OCI-LY1 (cell line): ENCODE measurements around the gene TFDP2.

ENCODE experiments used
- H2AFZ ChIP-seq: fragments of 200-600 bp; sonication (generic), shearing (Covaris generic); 2 replicates; pipeline ENCODE4 v1.6.0; 2014; ENCODE audit warnings: antibody characterized with exemption, mild to moderate bottlenecking, low read length
- H3F3A ChIP-seq: fragments of 200-600 bp; sonication (generic), shearing (Covaris generic); 2 replicates; pipeline ENCODE4 v1.6.0; 2014; ENCODE audit warnings: mild to moderate bottlenecking, antibody characterized with exemption, low read length, moderate library complexity; ENCODE audit not compliant: insufficient read depth
- H3K27ac ChIP-seq: fragments of 200-600 bp; sonication (generic); 2 replicates; pipeline ENCODE4 v1.5.1; 2014; ENCODE audit warnings: low read length, mixed run types, mild to moderate bottlenecking, low read depth; ENCODE audit not compliant: poor library complexity, severe bottlenecking
- H3K27me3 ChIP-seq: fragments of 200-600 bp; sonication (generic); 2 replicates; pipeline ENCODE4 v1.6.0; 2014; ENCODE audit warnings: antibody characterized with exemption, mild to moderate bottlenecking, low read length, moderate library complexity; ENCODE audit not compliant: insufficient read depth
- H3K36me3 ChIP-seq: fragments of 200-600 bp; sonication (generic); 2 replicates; pipeline ENCODE4 v1.6.1; 2014; ENCODE audit warnings: mild to moderate bottlenecking, antibody characterized with exemption, low read length, moderate library complexity, mixed read lengths; ENCODE audit not compliant: insufficient read depth
- H3K4me1 ChIP-seq: fragments of 200-600 bp; sonication (generic); 2 replicates; pipeline ENCODE4 v1.5.1; 2014; ENCODE audit warnings: mild to moderate bottlenecking, low read length, moderate library complexity; ENCODE audit not compliant: insufficient read depth, severe bottlenecking
- H3K4me2 ChIP-seq: fragments of 200-600 bp; sonication (generic), shearing (Covaris generic); 2 replicates; pipeline ENCODE4 v1.6.1; 2014; ENCODE audit warnings: low read length
- H3K4me3 ChIP-seq: fragments of 200-600 bp; sonication (generic); 2 replicates; pipeline ENCODE4 v1.5.1; 2014; ENCODE audit warnings: low read length, low read depth, mild to moderate bottlenecking, mixed read lengths; ENCODE audit not compliant: poor library complexity, severe bottlenecking
- H3K79me2 ChIP-seq: fragments of 200-600 bp; shearing (Covaris generic); 2 replicates; pipeline ENCODE4 v1.6.1; 2016; ENCODE audit warnings: mixed run types, low read length, mixed read lengths; ENCODE audit not compliant: insufficient read depth
- H3K9ac ChIP-seq: fragments of 200-600 bp; sonication (generic), shearing (Covaris generic); 2 replicates; pipeline ENCODE4 v1.6.1; 2014; ENCODE audit warnings: mild to moderate bottlenecking, low read length, mixed read lengths
- H3K9me2 ChIP-seq: fragments of 200-600 bp; sonication (generic), shearing (Covaris generic); 2 replicates; pipeline ENCODE4 v1.6.1; 2014; ENCODE audit warnings: low read depth, mild to moderate bottlenecking, low read length, mixed read lengths
- H3K9me3 ChIP-seq: fragments of 200-600 bp; shearing (Covaris generic); 2 replicates; pipeline ENCODE4 v1.6.1; 2014; ENCODE audit warnings: low read length, mixed read lengths
- H4K20me1 ChIP-seq: fragments of 200-600 bp; sonication (generic), shearing (Covaris generic); 2 replicates; pipeline ENCODE4 v1.6.0; 2016; ENCODE audit warnings: mild to moderate bottlenecking, low read length; ENCODE audit not compliant: insufficient read depth
- CTCF ChIP-seq: fragments of 200-600 bp; sonication (generic), shearing (Covaris generic); IDR thresholded peaks from 2 replicates; pipeline ENCODE4 v1.5.1; 2017; ENCODE audit warnings: mild to moderate bottlenecking, antibody characterized with exemption, low read length, moderate library complexity, mixed read lengths
- EZH2 ChIP-seq: fragments of 200-600 bp; sonication (generic), shearing (Covaris generic); IDR thresholded peaks from 2 replicates; pipeline ENCODE4 v1.8.0; 2017; ENCODE audit warnings: borderline replicate concordance, mixed run types, mild to moderate bottlenecking, antibody characterized with exemption, low read length, moderate library complexity, mixed read lengths

The TFDP2 gene

DNA sequence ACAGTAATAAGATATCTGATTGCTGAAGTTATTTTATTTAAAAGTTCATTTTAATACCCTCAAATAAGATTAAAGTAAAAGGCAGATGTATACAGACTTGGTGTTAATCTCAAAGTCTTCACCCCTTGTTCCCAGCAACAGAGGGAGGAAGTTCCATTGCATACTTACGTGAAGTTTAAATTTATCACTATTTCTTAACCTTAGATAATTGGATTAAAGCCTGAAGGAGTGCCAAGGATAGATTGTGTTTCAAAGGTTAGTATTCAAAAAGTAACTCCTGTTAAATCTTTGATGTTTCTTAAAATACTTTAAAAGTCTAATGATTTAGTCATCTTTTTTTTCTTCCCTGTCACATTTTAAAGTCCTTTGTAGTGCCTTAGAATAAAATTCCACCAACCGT is 233.6 kb downstream of the TFDP2 start:
- no peak overlapping the region for H3K27ac ChIP-seq

GRCh38 chr3:141915016-141915415 is 234.3 kb downstream of the TFDP2 start:
- no peak overlapping the region for H3K27ac ChIP-seq
- no peaks in the 10 kb centered on the region for H3K9me2 ChIP-seq
- H4K20me1 ChIP-seq = no peaks in the 10 kb centered on the region
- H3F3A ChIP-seq = peaks cover 3% of the 10 kb centered on the region; the same call in 1 of the 2 replicates
- H2AFZ ChIP-seq = no peak overlapping the region
- H3K36me3 ChIP-seq = peaks cover 82% of the 10 kb centered on the region
- no peaks in the 10 kb centered on the region for H3K9me3 ChIP-seq
- H3K79me2 ChIP-seq = no peaks in the 10 kb centered on the region
- H3K4me3 ChIP-seq = no peak overlapping the region
- no peak overlapping the region for H3K4me2 ChIP-seq
- H3K27me3 ChIP-seq = no peaks in the 10 kb centered on the region
- H3K4me1 ChIP-seq = no peaks in the 10 kb centered on the region
- no peak overlapping the region for H3K9ac ChIP-seq
- TF ChIP-seq CTCF = no peak

More for the DNA sequence above, 233.6 kb downstream of the TFDP2 start:
- Histone ChIP-seq H3K4me1 (no peaks in the 10 kb centered on the region), H3K4me2 (no peak overlapping the region), H3K36me3 (peaks cover 88% of the 10 kb centered on the region), H4K20me1 (no peaks in the 10 kb centered on the region), H3K9me3 (no peaks in the 10 kb centered on the region), H3K9ac (no peak overlapping the region), H3K4me3 (no peak overlapping the region), H3K27me3 (no peaks in the 10 kb centered on the region), H3K9me2 (no peaks in the 10 kb centered on the region), H2AFZ (no peak overlapping the region), H3F3A (peaks cover 3% of the 10 kb centered on the region; the same call in 1 of the 2 replicates), H3K79me2 (no peaks in the 10 kb centered on the region)
- TF ChIP-seq EZH2 (no peak), CTCF (no peak)

DNA sequence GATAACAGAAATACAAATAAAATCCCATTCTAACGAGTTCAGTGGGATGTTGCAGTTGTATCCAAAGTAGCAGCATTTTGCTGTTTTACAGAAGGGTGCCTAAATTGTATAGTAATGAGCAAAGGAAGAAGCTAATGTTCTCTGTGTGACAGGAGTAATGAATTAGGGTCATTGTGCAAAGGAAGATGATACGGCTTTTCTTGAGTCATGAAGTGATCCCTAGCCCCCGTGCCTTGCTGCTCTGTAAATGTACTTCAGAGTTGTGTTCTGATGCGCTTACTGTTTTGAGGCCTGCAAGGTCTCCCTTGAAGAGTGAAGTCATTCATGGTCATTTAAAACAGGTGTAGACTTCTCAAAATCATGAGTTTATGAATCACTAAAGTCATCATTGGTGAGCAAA is 235.0 kb downstream of the TFDP2 start:
- TF ChIP-seq CTCF (no peak), EZH2 (no peak)
- Histone ChIP-seq H3K9me3 (no peaks in the 10 kb centered on the region), H3K27me3 (no peaks in the 10 kb centered on the region), H3K27ac (no peak overlapping the region), H3K9ac (no peak overlapping the region), H3K4me2 (no peak overlapping the region), H3K79me2 (no peaks in the 10 kb centered on the region), H4K20me1 (no peaks in the 10 kb centered on the region), H3F3A (peaks cover 3% of the 10 kb centered on the region; the same call in 1 of the 2 replicates), H3K4me3 (no peak overlapping the region), H2AFZ (no peak overlapping the region), H3K36me3 (peaks cover 83% of the 10 kb centered on the region), H3K9me2 (no peaks in the 10 kb centered on the region), H3K4me1 (no peaks in the 10 kb centered on the region)
